Activated naive CD8-positive, alpha-beta T cell treated with anti-CD3 and anti-CD28 coated beads for 36 hours (primary cell): Measurements from ENCODE around the gene TOR1AIP2. TPM values are rescaled to one million over a fixed set of nuclear protein-coding genes. Genes with fewer than 3 reads are reported as not detected.

Experiments
- DNase-seq: peaks from one replicate; pipeline ENCODE4 v3.0.0; 2021
- H3K27ac Mint-ChIP-seq: one replicate; pipeline ENCODE4 v1.8.0; 2022; ENCODE audit warnings: mild to moderate bottlenecking, moderate library complexity, mixed read lengths
- H3K27me3 Mint-ChIP-seq: one replicate; pipeline ENCODE4 v1.8.0; 2022; ENCODE audit warnings: mild to moderate bottlenecking, mixed read lengths
- H3K36me3 Mint-ChIP-seq: one replicate; pipeline ENCODE4 v1.8.0; 2021; ENCODE audit warnings: mild to moderate bottlenecking, mixed read lengths
- H3K4me1 Mint-ChIP-seq: one replicate; pipeline ENCODE4 v1.8.0; 2021; ENCODE audit warnings: mixed read lengths
- H3K4me3 Mint-ChIP-seq: one replicate; pipeline ENCODE4 v1.8.0; 2022; ENCODE audit warnings: mild to moderate bottlenecking, moderate library complexity, mixed read lengths
- H3K9me3 Mint-ChIP-seq: one replicate; pipeline ENCODE4 v1.8.0; 2022; ENCODE audit warnings: mixed read lengths
- total RNA-seq, 2 experiments: library from RNA; stranded (reverse); gene quantifications; one replicate each; pipeline ENCODE4 v1.2.3, GENCODE V29; 2021

Gene TOR1AIP2
- total RNA-seq, 2 experiments from 2014 or later = 57.1 to 59.0 TPM

DNA sequence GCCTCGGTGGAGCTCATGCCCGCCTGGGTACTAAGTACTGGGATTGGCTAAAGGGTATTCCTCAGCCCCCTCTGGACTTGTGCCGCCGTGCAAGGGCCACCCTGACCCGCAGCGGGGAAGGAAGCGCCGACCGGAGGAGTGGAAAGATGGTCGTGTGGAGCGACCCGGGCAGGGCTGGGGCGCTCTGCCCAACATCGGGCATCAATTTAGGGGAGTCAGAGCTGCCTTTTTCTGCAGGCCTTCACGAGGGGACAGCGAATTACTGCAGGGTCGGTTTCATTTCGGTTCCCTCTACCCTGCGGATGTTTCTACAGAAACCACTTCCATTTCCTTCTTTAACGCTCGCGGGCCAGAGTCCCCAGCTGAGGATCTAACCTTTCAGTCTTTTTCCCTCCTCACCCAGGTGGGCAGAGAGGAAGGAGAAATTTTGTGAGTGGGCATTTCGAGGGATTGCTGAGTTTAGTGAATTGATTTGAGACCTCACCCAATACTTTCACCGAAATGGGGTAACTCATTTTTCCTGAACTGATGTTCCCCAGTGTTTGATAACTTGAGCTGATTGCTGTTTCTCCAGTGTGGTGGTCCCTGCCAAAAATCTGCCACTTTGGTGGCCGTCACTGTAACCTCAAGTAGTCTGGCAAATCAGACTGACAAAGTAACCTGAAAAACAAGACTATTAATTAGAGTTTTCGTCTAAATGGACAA, 5.6 kb upstream of the TOR1AIP2 start:
- Mint-ChIP-seq H3K9me3 (no peaks in the 10 kb centered on the region), H3K36me3 (peaks cover 20% of the 10 kb centered on the region), H3K4me3 (peak overlapping the region; percentile 96), H3K27ac (peak overlapping the region; percentile 99), H3K27me3 (no peaks in the 10 kb centered on the region), H3K4me1 (peaks cover 41% of the 10 kb centered on the region)
- no peak for DNase-seq

DNA sequence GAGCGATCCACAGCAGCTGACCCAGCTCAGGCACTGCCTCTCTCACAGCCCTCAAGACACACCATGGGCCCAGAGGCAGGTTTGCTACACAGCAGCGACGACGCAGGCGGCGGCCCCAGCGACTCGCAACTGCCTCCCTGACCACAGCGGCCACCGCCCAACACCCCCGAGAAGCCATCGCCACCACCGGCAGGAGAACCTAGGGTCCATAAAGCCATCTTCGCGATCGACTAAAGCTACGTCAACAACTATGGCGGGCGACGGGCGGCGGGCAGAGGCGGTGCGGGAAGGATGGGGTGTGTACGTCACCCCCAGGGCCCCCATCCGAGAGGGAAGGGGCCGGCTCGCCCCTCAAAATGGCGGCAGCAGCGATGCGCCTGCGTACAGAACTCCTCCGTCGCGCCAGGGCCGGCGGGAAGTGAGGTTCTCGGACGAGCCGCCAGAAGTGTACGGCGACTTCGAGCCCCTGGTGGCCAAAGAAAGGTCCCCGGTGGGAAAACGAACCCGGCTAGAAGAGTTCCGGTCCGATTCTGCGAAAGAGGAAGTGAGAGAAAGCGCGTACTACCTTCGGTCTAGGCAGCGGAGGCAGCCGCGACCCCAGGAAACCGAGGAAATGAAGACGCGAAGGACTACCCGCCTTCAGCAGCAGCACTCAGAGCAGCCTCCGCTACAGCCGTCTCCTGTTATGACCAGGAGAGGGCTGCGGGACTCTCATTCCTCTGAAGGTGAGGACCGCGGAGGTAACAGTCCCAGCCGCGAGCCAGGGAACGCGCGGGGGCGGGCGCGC, 4.8 kb upstream of the TOR1AIP2 start, which contains the start of gene TOR1AIP1:
Gene TOR1AIP1 (plus strand): TSS at position 33 of the 787 bp plus-strand sequence. CDS start 218 bp downstream, at position 251.
- peak within 1 kb of the TSS; percentile 96 for H3K4me3 Mint-ChIP-seq
- H3K36me3 Mint-ChIP-seq = peaks cover 17% of the 10 kb centered on the region
- H3K4me1 Mint-ChIP-seq = peaks cover 36% of the 10 kb centered on the region

DNA sequence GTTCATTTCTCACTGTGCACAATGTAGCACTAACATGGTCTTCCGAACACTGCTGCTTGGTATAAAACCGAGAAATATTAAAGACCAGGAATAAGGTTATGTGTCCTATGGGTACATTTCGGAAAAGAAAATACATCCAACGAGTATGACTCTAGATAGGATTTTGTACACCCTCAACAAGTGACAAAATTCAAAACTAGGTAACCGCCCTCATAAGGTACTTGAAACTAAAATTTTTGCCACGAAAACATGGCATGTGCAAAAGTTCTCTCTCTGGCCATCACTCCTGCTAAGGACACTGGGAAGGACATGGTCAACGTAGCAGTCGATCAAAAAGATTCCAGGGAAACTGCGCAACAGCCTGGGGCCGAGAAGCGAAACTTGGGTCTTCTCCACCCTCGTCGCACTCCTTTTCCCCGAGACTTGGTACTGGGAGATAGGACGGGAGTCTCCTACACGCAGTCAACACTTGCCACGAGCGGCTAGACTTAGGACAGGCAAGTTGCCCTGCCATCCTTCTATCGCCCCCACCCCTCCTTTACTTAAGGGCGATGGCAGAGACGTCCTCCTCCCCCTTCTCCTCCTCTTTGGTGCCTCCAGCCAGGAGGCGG, 4.1 kb upstream of the TOR1AIP2 start:
- peaks cover 36% of the 10 kb centered on the region for H3K4me1 Mint-ChIP-seq
- peak overlapping the region; percentile 99 for H3K27ac Mint-ChIP-seq
- H3K36me3 Mint-ChIP-seq = peaks cover 13% of the 10 kb centered on the region
- DNase-seq = no peak
- no peaks in the 10 kb centered on the region for H3K27me3 Mint-ChIP-seq
- no peaks in the 10 kb centered on the region for H3K9me3 Mint-ChIP-seq
- peak overlapping the region; percentile 96 for H3K4me3 Mint-ChIP-seq

More for the DNA sequence above, 4.8 kb upstream of the TOR1AIP2 start, which contains the start of gene TOR1AIP1:
- Mint-ChIP-seq H3K9me3 (no peaks in the 10 kb centered on the region), H3K27ac (peak within 1 kb of the TSS; percentile 99), H3K27me3 (no peaks in the 10 kb centered on the region)
- DNase-seq = peak; percentile 98

DNA sequence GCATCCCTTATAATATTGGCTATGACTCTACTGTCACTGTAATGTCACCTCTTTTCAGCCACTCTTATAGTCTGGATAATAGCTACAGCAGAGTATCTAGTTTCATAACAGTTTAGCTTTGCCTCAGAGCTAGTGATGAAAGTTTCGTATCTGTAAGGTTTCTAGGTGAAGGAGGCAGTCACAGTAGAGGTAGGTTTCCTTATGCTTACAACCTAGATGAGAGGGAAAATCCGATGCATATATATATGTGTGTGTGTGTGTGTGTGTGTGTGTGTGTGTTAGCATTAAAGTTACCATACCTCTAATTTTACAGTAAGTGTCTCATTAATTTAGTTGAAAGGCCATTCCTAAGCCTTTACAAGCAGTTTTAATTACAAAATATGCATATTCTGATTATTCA, 2.2 kb upstream of the TOR1AIP2 start:
- H3K9me3 Mint-ChIP-seq = no peaks in the 10 kb centered on the region
- DNase-seq = no peak
- H3K27ac Mint-ChIP-seq = no peak overlapping the region
- no peak overlapping the region for H3K4me3 Mint-ChIP-seq
- no peaks in the 10 kb centered on the region for H3K27me3 Mint-ChIP-seq
- peaks cover 46% of the 10 kb centered on the region for H3K4me1 Mint-ChIP-seq
- peaks cover 16% of the 10 kb centered on the region for H3K36me3 Mint-ChIP-seq

DNA sequence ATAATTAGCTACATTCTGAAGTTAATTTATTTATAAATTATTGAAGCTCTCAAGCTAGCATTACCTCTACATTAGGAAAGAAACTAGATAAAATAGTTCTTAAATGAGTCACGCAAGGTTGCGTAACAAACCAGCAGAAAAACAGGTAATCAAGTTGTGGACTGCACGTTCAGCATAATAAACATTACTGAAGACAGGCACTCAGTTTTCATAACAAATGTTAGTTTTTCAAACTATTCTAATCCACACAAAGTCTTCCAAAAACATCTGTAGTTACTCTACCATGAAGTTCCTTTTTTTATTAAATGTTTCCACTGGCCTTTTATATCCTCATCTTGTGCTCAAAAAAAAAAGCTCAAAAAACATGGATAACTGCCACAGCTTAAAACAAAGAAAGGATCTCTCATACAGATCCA, 1.3 kb downstream of the TOR1AIP2 start:
- Mint-ChIP-seq H3K27me3 (no peaks in the 10 kb centered on the region), H3K9me3 (no peaks in the 10 kb centered on the region), H3K27ac (no peak overlapping the region), H3K4me1 (peaks cover 53% of the 10 kb centered on the region), H3K4me3 (peak overlapping the region; percentile 89), H3K36me3 (peaks cover 7% of the 10 kb centered on the region)
- no peak for DNase-seq

DNA sequence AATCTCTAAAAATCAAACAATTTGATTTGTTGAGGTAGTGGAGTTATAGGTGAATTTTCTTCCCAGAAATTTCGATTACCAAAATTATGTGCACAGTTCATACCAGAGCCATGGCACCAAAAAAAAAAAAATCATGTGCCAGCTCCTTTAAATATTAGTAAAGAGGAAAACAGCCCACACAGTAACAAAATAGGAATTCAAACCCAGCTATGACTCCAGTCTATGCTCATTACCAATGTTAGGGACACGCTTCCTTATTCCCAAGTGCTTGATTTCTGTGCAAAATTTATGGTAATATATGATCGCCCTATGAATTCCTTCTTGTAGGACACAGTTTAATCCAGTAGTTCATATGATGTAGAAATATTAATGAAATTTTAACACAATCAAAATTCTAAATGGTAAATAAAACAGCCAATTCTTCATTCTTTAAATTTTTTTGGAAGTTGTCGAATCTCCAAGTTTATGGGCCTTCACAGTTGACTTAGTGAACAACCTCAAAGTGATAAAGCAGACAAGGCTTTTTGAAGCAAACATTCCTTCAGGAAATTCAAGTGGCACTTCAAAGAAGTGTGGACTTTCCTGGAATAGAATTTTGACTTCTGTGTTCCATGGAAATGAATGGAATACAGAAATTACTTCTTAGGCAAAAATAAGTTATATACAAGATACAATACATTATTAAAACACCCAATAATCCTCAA, 1.9 kb downstream of the TOR1AIP2 start:
- Mint-ChIP-seq H3K4me3 (no peak overlapping the region), H3K36me3 (peaks cover 7% of the 10 kb centered on the region), H3K27ac (no peak overlapping the region), H3K9me3 (no peaks in the 10 kb centered on the region), H3K4me1 (peaks cover 52% of the 10 kb centered on the region), H3K27me3 (no peaks in the 10 kb centered on the region)
- no peak for DNase-seq

DNA sequence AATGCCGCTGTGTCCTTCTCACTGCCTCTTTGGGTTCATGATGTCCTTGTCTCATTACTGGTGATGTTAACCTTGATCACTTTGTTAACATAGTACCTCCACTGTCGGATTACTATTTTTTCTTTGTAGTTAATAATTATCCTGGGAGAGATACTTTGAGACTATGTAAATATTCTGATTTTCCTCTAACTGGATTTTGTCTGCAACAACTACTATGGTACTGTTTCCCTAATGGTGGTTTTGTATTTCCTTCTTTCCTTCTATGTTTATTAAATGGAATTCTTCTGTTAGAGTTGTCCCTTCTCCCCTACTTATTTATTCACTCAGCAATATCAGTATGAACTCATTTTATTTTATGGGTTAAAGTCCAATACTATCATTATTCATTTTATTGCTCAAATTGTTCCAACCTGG, 4.2 kb downstream of the TOR1AIP2 start:
- no peaks in the 10 kb centered on the region for H3K9me3 Mint-ChIP-seq
- no peaks in the 10 kb centered on the region for H3K27me3 Mint-ChIP-seq
- no peak overlapping the region for H3K27ac Mint-ChIP-seq
- H3K36me3 Mint-ChIP-seq = peaks cover 7% of the 10 kb centered on the region
- no peak overlapping the region for H3K4me3 Mint-ChIP-seq
- no peak for DNase-seq
- peaks cover 41% of the 10 kb centered on the region for H3K4me1 Mint-ChIP-seq

DNA sequence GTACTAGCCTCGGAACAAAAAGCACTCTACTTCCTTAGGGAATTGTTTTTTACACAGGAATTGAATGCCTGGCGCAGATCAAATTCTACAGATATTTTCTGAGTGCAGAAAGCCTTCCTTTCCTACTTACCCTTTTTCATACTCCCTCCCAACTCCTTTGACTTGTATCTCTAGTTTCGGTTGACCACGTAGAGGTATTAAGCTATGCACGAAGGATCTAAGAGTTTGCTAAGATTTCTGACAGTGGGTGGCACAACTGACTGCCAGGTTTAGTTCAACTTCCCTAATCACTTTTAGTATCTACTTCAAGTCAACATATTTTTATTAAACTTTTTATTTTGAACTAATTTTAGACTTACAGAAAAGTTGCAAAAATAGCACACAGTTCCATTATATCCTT, 5.0 kb downstream of the TOR1AIP2 start:
- peaks cover 7% of the 10 kb centered on the region for H3K36me3 Mint-ChIP-seq
- H3K4me1 Mint-ChIP-seq = peaks cover 40% of the 10 kb centered on the region
- no peak overlapping the region for H3K27ac Mint-ChIP-seq
- DNase-seq = no peak
- H3K27me3 Mint-ChIP-seq = no peaks in the 10 kb centered on the region
- H3K4me3 Mint-ChIP-seq = no peak overlapping the region
- no peaks in the 10 kb centered on the region for H3K9me3 Mint-ChIP-seq

DNA sequence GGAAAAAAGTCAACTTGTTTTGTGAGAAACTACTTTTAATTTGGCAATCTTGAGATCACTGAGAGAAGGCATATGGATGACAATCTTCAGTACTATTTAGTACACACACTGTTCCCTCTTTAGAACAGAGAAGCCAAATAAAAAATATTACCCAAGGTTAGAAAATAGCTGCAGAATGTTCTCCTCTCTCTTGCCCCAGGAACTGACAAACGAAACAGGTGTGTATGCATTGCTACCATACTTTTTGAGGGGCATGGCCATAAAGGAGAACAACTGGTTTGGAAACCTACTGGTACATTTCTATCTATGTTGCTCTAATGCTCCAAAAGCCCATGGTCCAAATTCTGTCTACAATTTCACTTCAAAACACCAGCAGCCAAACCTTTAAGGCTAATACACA, 5.7 kb downstream of the TOR1AIP2 start:
- H3K4me1 Mint-ChIP-seq = peaks cover 40% of the 10 kb centered on the region
- H3K27ac Mint-ChIP-seq = no peak overlapping the region
- no peaks in the 10 kb centered on the region for H3K9me3 Mint-ChIP-seq
- peaks cover 9% of the 10 kb centered on the region for H3K36me3 Mint-ChIP-seq
- DNase-seq = no peak
- no peaks in the 10 kb centered on the region for H3K27me3 Mint-ChIP-seq
- H3K4me3 Mint-ChIP-seq = no peak overlapping the region

DNA sequence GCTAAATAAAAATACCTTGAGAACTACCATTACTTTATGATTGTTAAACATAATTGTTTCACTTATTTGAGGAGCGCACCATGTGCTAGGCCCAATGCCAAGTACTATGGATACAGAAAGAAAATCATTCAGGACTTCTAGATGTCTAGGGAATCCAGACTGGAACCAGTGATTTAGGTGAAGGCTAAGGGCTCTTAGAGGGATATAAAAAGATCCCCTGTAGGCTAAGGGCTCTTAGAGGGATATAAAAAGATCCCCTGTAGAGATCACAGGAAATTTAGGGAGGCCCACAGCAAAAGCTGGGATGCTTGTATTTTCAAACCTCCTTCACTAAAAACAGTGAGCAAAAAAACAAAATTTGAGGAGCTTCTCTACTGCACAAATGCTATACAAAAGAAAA, 6.7 kb downstream of the TOR1AIP2 start:
- H3K9me3 Mint-ChIP-seq = no peaks in the 10 kb centered on the region
- DNase-seq = no peak
- H3K36me3 Mint-ChIP-seq = peaks cover 7% of the 10 kb centered on the region
- no peak overlapping the region for H3K4me3 Mint-ChIP-seq
- H3K4me1 Mint-ChIP-seq = peaks cover 33% of the 10 kb centered on the region
- no peaks in the 10 kb centered on the region for H3K27me3 Mint-ChIP-seq
- H3K27ac Mint-ChIP-seq = no peak overlapping the region

DNA sequence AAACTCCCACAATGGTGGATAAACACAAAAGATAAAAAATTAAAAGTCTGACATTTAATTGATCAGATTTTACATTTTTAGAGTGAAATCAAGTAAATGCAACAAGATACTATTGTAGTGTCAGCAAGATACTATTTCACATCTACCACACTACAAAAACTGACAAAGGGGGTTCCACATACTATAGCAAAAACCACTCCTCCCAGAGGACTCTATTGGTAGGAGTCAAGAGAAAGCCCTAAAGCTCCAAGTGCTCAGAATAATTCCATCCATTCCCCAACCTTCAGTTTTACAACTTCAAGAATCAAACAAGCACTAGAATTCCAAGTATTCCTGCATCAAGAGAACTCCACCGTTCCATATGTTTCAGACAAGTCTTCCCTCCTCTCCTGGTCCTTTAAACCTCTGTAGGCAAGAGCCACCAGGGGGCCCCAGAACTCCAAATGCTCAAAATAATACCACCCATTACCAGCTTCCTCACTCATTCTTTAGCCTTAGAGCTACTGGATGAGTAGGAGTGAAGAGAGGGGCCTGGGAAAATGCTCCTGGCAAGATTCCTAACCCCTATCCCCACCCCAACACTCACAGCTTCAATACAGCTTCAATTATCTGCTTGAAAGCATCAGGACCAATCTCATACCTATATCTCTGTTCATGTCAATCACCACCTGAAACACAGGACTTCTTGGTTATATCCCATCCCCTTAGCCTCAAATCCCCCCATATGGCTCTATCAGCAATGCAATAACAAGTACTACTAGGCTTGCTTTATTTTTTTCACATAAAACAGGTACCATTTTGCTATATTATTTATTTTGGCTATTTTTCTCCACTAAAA, 9.9 kb downstream of the TOR1AIP2 start:
- Mint-ChIP-seq H3K27me3 (no peaks in the 10 kb centered on the region), H3K9me3 (no peaks in the 10 kb centered on the region), H3K4me1 (peaks cover 16% of the 10 kb centered on the region), H3K27ac (no peak overlapping the region), H3K4me3 (no peak overlapping the region), H3K36me3 (peaks cover 15% of the 10 kb centered on the region)
- DNase-seq = no peak

DNA sequence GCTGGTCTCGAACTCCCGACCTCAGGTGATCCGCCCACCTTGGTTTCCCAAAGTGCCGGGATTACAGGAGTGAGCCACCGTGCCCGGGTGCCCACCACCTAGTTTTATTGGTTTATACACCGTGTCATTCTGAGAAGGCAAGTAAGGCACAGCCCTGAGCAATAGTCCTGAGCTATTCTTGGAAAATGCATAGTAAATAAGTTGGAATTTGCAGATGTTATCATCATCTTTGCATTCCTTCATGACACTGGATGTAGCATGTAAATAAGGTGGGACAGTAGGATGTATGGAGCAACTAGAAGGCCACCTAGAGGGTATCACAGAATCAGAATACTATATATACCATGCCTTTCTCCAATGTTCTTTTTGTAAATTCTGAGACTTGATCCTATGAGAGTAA, 11.0 kb downstream of the TOR1AIP2 start:
- peaks cover 8% of the 10 kb centered on the region for H3K4me1 Mint-ChIP-seq
- DNase-seq = no peak
- no peak overlapping the region for H3K27ac Mint-ChIP-seq
- H3K36me3 Mint-ChIP-seq = peaks cover 15% of the 10 kb centered on the region
- no peak overlapping the region for H3K4me3 Mint-ChIP-seq
- no peaks in the 10 kb centered on the region for H3K27me3 Mint-ChIP-seq
- no peaks in the 10 kb centered on the region for H3K9me3 Mint-ChIP-seq

DNA sequence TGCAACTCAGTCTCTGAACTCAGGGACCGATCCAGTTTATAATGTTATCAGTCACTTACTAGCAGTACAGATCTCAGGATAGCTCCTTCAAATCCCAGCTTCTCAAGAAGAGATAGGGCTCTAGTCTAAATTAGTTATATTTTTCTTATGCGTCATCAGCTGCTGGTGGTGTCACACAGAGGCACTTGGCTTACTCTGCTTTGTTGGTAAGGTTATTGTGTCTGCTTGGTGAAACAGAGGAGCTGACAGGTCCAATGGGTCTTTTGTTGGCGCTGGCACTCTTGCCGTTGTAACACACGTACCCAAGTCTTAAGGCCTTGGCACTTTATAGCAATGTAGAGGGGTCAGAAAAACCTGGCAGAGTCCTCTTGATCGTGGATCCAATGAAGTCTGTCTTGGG, 12.2 kb downstream of the TOR1AIP2 start:
- Mint-ChIP-seq H3K27me3 (no peaks in the 10 kb centered on the region), H3K27ac (no peak overlapping the region), H3K4me1 (peaks cover 5% of the 10 kb centered on the region), H3K9me3 (no peaks in the 10 kb centered on the region), H3K4me3 (no peak overlapping the region), H3K36me3 (peaks cover 18% of the 10 kb centered on the region)
- no peak for DNase-seq

DNA sequence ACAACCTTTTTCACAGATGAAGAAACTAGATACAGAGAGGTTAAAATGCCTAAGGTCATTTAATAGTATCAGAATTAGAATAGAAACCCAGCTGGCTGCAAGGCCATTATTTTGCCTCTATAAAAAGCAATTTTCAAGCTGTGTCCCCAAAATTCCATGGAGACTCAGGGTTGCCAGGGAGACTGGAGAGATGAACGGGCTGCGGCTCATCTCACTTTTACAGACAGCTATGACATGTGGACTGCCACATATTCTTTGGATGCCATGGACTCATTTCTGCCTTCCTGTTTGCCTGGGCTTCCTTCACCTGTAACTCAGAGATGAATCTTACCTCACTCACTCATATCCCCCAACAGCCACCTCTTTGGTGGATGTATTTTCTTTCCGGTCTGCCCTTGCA, 17.0 kb downstream of the TOR1AIP2 start:
- Mint-ChIP-seq H3K4me1 (no peaks in the 10 kb centered on the region), H3K27ac (no peak overlapping the region), H3K36me3 (peaks cover 15% of the 10 kb centered on the region), H3K9me3 (no peaks in the 10 kb centered on the region), H3K27me3 (no peaks in the 10 kb centered on the region), H3K4me3 (no peak overlapping the region)
- DNase-seq = no peak
